Stimulated activated CD4-positive, alpha-beta T cell treated with anti-CD3 and anti-CD28 coated beads, Interleukin-12 subunit alpha, Interleukin-12 subunit beta, amount 100 ng/mL, for 48 hours (primary cell): Measurements from ENCODE around the gene CDH23.

ENCODE experiments used
- DNase-seq, 3 donors: peaks; one replicate each; pipeline ENCODE4 v3.0.0-alpha.2; 2020; ENCODE audit warnings: low read depth in 2 of 3, low spot score in 1 of 3

CDH23 gene

DNA sequence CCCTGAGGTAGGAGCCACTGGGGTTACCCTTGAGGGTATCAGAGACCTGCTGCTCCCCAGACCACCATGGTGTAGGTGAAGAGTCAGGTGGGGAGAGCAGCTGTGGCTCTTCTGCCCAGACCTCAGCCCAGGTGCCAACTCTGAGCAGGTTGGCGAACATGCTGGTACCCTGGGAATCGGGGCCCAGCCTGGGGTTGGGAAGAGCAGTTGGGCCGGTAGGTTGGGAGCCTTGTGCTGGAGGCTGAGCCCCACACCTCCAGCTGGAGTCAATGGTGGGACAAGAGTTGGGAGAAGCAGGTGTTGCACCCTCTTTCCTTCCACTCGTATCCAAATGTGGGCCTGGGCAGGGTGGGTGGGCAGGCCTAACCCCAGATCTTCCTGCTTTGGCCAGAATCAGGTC is 114.5 kb downstream of the CDH23 start:
- no peak for DNase-seq

DNA sequence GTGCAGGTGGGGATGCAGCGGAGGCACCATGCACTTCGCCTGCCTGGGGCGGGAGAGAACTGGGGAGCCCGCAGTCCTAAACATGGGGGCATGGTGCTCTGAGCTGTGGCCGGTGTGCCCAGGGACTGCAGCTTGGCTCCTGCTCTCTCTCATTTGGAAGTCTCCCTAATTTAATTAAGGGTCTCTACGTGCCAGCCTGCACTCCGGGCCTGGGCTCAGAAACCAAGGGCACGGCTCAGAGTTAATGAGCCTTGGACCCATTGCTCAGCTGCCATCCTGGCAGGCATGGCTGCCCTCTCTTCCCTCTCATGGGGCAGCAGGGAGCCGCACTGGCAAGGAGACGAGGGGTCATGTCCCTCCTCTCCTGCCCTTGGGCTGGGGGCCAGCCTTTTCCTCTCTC is 115.6 kb downstream of the CDH23 start:
- DNase-seq: no peak

DNA sequence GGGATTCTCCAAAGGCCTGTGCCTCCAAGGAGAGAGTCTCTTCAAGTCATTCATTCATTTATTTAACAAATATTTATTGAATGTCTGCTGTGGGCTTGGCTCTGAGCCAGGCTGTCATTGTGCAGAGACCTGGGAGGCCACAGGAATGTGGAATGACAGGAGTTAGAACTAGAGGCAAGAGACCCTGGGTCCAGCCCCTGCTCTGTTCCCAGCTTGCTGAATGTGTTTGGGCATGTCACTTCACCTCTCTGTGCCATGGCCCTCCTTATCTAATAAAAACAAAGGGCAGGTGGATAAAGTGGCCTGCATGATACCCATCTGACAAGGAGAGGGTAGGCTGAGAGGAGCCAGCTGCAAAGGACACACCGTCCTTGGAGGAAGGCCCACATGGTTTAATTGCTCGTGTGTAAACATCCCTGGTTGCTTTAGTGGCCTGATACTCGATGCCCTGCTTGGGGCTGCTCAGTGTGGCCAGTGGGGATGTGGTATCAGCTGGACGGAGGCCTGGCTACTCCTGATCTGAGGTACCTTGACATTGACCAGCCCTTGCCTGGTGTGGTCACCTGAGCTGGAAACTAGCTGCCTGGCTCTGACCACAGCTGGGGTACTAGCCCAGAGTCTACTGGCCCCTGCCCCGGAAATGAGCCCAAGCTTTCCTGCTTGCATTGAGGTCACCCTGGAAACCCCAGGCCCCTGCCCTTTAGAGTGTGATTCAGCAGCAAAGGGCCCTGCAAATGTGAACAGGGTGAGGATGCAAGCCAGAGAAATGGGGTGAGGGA is 116.2 kb downstream of the CDH23 start:
- DNase-seq: no peak

- DNase-seq: no peak
Observed at GRCh38 chr10:71513540-71513853, 116.8 kb downstream of the CDH23 start.

GRCh38 chr10:71513936-71514335 is 117.2 kb downstream of the CDH23 start:
- no peak for DNase-seq

GRCh38 chr10:71515531-71516172 is 118.9 kb downstream of the CDH23 start:
- DNase-seq: no peak

DNA sequence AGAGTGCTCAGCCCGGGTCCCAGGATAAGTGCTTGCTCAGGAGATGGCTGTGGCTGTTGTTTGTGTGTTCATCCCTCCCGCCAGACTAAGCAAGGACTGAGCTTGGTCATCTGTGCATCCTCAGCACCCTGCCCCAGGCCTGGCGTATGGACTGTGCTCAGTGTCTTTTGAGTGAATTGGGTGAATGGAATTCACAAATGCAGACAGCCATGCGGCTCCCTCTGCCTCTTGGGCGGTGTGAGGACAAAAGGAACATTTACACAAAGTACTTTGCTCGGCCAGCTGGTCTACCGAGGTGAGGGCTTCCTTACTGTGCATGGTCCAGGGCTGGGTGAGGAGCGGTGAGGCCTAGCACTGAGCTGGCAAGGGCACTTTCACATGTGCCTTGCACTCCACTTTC is 120.2 kb downstream of the CDH23 start:
- no peak for DNase-seq

DNA sequence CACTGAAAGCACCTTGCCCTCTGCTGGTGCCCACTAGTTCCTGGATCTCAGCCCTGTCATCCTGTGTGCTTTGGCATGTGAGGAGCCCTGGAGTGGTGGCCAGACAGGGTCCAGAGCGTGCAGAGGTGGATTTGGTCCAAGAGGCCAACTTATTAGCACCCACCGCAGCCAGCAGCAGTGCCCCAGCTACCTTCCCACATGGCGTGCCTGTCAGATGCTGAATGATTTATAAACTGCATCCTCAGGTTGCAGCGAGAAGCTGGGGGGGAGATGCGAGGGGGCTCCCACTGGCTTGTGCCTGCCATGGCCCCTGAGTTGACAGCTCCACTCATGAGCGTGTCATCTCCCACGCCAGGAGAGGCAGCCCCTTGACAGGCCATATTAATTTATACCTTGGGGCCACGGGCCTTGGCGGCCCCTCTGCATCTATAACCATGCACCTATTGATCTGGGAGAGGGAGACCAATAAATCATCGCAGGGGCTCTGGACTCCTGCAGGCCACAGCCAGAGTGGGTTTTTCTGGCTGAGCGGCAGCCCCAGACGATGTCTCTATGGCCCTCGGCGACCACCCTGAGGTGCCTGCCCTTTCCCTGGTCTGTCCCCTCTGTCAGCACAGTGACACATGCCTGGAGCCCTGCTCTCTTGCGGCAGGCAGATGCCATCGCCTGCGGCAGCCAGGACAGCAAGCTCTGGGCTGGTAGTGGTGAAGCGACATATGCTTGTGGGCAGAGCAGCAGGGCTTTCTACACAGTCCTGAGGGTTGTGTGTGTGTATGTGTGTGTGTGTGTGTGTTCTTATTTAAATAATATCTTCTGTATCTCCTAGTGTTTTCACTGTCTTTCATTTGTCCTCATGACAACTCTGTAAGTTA is 120.8 kb downstream of the CDH23 start:
- no peak for DNase-seq

GRCh38 chr10:71520042-71520441 is 123.3 kb downstream of the CDH23 start:
- no peak for DNase-seq

DNA sequence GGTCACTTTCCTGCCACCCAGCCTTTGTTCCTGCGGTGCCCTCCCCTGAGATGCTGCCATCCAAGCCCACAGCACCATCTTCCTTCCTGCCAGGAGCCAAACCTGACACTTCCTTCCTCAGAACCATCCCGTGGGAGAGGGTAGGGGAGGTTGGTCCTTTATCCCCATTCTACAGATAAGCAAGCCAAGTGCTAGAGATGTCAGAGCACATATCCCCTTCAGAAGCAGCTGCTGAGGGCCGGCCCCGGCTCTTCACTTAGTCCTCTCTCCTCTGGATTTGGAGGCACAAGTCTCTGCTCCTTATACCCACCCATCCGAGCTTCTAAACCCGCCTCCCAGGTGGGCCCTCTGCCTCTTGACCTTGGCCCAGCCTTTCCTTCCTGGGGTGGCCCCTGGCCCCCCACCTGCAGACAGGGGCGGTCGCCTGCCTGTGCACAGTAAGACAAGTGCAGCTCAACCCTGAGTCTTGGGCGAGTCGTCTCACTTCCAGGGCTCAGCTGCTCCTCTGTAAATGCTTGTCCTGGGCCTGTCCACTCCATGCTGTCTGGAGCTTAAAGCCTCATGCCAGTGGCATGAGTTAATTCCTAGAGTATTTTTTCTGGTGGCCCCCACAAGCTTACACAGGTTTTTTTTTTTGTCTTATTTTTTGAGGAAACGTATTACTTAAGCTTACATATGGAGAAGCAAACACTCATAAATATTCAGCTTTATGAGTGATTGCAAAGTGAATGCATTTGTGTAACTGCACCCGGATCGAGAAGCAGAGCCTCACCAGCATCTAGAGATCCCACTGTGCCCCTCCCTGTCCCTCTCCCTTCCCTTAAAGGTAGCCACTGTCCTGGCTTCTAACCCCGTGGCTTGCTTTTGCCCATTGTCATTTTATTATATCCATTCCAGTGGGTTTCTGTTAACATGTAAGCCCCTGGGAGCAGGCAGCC is 125.1 kb downstream of the CDH23 start:
- no peak for DNase-seq

DNA sequence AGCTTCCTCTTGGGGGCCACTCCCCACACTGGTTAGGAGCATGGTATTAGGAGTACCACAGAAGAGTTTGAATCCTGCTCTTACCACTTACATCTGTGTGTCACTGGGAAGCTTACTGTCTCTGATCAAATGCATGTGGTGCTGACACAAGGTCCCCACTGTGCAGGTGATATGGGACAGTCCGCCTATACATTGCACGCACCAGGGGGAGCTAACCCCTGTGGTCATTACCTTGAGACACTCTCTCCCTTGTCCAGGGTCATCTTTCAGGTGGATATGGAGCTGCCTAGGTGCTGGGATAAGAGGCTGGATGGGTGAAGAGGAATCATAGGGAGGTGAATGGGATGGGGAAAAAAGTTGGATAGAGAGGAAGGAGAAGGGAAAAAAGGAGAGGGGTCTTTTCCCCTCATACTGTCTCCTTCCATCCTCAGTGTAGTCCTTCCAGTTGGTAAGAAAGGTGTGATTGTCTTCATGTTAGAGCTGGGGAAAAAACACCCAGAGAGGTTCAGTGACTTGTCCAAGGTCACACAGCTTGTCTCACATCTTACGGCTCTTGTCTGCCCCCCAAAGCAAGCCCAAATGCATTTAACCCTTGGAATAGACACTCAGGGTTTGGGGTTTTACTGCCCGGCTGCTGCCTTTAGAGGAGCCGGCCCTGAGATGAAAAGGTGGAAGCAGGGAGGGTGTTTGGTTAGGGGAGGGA is 125.9 kb downstream of the CDH23 start:
- no peak for DNase-seq

DNA sequence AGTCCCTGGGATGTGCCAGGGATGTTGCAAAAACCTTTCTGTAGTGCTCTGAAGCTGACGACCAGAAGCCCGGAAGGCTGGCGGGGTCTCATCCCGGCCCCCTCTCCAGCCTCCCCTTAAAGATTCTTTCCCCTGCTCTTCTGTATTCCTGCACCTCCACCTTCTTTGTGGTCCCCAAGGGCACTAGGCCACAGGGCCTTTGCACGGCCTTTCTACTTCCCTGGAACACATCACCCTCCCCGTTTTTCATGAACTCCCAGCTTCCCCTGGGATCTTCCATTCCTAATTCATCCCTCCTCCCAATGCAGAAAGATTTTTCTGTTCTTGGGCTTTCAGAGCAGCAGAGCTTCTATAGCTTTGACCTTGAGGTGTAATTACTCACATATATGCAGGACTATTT is 127.0 kb downstream of the CDH23 start:
- DNase-seq: no peak

- no peak for DNase-seq
Observed at GRCh38 chr10:71525092-71525491, 128.4 kb downstream of the CDH23 start.

GRCh38 chr10:71525721-71526120 is 129.0 kb downstream of the CDH23 start:
- no peak for DNase-seq

DNA sequence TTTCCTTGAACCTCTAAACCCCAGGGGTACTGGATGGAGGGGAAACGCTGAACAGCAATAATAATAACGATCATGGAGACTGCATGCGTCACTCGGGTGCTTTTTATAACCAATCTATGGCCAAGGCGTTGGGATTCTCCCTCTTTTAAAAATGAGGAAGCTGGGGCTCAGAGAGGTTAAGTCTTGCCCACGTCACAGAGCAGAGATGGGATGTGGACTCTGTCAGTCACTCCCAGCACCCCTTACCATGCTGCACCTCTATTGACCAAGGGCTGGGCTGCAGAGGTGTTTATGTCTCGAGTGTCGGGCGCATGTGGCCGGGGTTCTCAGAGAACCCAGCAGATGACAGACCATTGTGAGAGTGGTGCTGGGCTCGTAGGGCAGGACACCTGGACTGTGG is 129.9 kb downstream of the CDH23 start:
- DNase-seq: no peak

- DNase-seq: no peak
Observed at GRCh38 chr10:71527135-71527534, 130.4 kb downstream of the CDH23 start.

DNA sequence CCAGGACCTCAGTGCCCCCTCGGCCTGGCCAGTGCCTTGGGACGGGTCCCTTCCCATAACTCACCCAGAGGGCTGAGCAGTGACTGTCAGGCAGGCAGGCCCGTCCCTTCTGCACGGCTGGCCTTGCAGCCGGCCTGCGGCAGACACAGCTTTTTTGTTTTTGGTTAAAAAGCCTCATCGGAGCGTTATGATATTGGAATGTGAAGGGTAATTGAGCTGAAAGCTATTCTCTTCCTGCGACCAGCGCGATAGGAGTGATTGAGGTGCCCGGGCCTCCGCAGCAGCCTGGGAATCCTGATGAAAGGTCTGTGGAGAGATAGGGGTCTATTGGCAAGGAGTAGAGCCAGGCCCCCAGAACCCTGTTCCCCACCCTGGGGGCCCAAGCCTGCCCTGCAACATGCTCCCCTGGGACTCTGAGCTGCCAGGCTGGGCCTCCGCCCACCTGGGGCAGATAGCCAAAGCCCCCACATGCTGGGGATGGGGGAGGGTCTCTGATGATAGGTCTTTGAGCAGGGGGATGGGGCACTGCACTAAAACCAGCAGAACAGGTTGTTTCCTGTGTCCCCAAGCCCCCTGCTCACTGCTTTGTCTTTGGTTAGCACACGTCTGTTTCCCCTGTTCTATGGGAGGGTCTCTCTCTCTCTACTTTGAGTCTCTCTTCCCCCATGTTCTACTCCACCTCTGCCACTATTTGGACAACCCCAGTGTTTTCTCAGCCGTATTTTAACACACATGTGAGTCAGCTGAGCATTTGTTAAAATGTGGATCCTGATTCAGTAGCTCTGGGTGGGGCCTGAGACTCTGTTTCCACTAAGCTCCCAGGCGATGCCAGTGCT is 131.9 kb downstream of the CDH23 start:
- DNase-seq: no peak

DNA sequence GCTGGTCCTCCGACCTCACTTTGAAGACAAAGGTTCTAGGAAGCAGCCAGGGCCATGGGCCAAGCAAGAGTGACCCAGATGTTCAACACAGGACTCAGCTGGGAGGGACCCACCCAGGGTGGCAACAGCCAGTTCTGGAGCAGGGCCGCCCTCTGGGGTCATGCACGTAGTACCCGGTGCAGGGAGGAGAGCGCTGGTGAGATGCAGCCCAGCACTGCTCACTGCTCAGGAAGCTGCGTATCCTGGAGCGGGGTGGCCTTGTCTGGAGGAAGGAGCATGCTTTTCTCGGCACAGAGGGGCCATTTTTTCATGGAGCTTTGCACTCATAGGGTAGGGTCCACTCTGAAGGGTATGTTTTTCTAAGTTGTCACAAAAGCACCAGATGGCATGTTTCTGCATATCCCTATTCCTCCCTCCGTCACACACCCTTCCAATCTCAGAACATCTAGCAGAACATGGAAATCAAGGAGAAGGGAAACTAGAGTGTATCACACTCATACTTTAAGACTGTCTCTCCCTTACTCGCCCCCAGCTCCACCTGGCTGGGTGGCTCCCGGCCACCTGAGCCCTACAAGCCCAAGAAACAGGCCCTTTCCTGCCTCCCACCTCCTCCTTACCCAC is 132.6 kb downstream of the CDH23 start:
- DNase-seq: no peak

DNA sequence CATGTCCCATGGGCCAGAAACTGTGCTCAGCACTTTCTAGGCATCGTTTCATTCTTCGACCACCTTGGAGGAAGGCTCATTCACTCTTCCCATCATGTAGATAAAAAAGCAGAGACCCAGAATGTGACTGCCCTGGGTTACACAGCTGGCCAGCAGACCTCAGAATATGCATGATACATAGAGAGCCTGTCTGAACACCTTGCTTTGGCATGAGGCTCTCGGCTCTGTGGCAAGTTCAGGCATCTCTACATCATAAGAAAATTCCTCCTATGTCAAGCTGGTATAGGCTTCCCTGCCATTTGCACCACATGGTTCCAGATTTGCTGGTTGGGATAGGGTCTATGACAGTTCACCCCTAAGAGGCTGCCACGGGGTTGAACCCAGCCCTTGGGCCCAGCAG is 134.1 kb downstream of the CDH23 start:
- no peak for DNase-seq
